ENCODE results near the gene NDST4.

Gene NDST4

DNA sequence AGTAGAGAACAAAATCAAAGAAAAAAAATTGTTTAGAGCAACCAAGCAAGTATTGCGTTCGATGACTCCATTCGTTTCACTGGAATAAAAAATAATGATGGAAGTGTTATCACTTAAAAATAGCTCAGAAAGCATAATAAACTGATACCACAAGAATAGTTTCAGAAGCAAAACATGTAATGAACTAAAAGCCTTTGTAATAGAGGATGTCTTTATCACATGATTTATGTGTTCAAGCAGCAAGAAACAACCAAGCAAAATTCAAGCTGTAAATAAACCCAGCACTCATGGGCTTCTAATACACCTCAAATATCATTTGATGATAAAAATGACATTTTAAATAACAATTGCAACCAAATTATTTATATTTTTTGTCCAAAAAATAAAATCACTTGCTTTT is 192.2 kb downstream of the NDST4 start:
- Histone ChIP-seq H2AFZ (ENCODE audit: low read length, unreplicated experiment) (no peak overlapping the region), H3K27ac (ENCODE audit: low read depth, low read length) (no peak overlapping the region), H3K27me3 (ENCODE audit: insufficient read depth, low read length) (no peaks in the 10 kb centered on the region), H3K4me1 (ENCODE audit: control insufficient read depth, insufficient read depth, low read length, unreplicated experiment) (no peaks in the 10 kb centered on the region), H3K79me2 (ENCODE audit: control insufficient read depth, insufficient read depth, low read length, unreplicated experiment) (no peaks in the 10 kb centered on the region), H3K36me3 (ENCODE audit: insufficient read depth, low read length) (no peaks in the 10 kb centered on the region), H3K4me3 (ENCODE audit: low read depth, low read length) (no peak overlapping the region)

- H3K36me3 ChIP-seq (ENCODE audit: insufficient read depth, low read length) = no peaks in the 10 kb centered on the region
- H3K4me3 ChIP-seq (ENCODE audit: low read depth, low read length) = no peak overlapping the region
- no peak overlapping the region for H3K27ac ChIP-seq (ENCODE audit: low read depth, low read length)
- H3K4me1 ChIP-seq (ENCODE audit: control insufficient read depth, insufficient read depth, low read length, unreplicated experiment) = no peaks in the 10 kb centered on the region
- no peaks in the 10 kb centered on the region for H3K27me3 ChIP-seq (ENCODE audit: insufficient read depth, low read length)
- H3K79me2 ChIP-seq (ENCODE audit: control insufficient read depth, insufficient read depth, low read length, unreplicated experiment) = no peaks in the 10 kb centered on the region
- no peak overlapping the region for H2AFZ ChIP-seq (ENCODE audit: low read length, unreplicated experiment)
Observed at GRCh38 chr4:114911111-114911510, 202.3 kb downstream of the NDST4 start.

DNA sequence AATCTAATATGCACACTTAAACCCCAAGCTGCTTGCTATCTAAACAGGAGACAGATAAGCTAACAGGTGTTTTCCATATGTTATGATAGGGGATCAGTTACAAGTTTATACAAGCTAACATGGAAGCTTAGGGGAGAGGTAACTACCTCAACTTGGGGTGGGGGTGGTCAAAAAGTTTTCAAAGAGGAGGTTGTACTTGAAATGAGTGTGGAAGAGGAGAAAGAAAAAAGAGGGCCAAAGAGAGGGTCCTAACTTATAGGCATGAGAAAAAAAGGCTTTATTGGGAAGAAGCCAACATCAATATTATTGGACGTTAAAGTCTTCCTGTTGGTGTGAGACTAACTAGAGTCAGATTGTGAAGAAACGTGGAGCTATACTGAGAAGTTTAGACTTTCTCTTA is 205.9 kb downstream of the NDST4 start:
- Histone ChIP-seq H2AFZ (ENCODE audit: low read length, unreplicated experiment) (no peak overlapping the region), H3K27me3 (ENCODE audit: insufficient read depth, low read length) (no peaks in the 10 kb centered on the region), H3K4me3 (ENCODE audit: low read depth, low read length) (no peak overlapping the region), H3K79me2 (ENCODE audit: control insufficient read depth, insufficient read depth, low read length, unreplicated experiment) (no peaks in the 10 kb centered on the region), H3K36me3 (ENCODE audit: insufficient read depth, low read length) (no peaks in the 10 kb centered on the region), H3K27ac (ENCODE audit: low read depth, low read length) (no peak overlapping the region), H3K4me1 (ENCODE audit: control insufficient read depth, insufficient read depth, low read length, unreplicated experiment) (no peaks in the 10 kb centered on the region)

DNA sequence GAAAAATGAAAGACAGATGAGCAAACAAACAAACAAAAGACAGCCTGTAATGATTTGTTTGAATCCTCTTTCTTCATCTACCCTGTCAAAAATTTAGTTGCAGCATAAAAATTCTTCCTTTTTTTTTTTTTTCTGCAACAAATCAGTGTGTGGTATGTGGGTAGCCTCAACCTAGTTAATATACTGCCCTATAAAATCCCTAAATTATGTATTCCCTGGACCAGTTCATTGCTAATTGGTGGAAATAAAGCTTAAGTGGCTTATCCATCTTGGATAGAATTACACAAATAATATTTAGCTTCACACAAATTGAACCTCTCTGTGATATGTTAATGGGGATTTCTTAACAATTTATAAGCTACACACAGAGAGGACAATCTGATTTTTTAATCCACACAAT is 208.4 kb downstream of the NDST4 start:
- no peak overlapping the region for H3K4me3 ChIP-seq (ENCODE audit: low read depth, low read length)
- H3K27ac ChIP-seq (ENCODE audit: low read depth, low read length) = no peak overlapping the region
- H2AFZ ChIP-seq (ENCODE audit: low read length, unreplicated experiment) = no peak overlapping the region
- no peaks in the 10 kb centered on the region for H3K27me3 ChIP-seq (ENCODE audit: insufficient read depth, low read length)
- H3K36me3 ChIP-seq (ENCODE audit: insufficient read depth, low read length) = no peaks in the 10 kb centered on the region
- H3K4me1 ChIP-seq (ENCODE audit: control insufficient read depth, insufficient read depth, low read length, unreplicated experiment) = no peaks in the 10 kb centered on the region
- no peaks in the 10 kb centered on the region for H3K79me2 ChIP-seq (ENCODE audit: control insufficient read depth, insufficient read depth, low read length, unreplicated experiment)

GRCh38 chr4:114900934-114901333 is 212.5 kb downstream of the NDST4 start:
- Histone ChIP-seq H3K27me3 (ENCODE audit: insufficient read depth, low read length) (no peaks in the 10 kb centered on the region), H3K27ac (ENCODE audit: low read depth, low read length) (no peak overlapping the region), H3K4me3 (ENCODE audit: low read depth, low read length) (no peak overlapping the region), H3K4me1 (ENCODE audit: control insufficient read depth, insufficient read depth, low read length, unreplicated experiment) (no peaks in the 10 kb centered on the region), H3K36me3 (ENCODE audit: insufficient read depth, low read length) (no peaks in the 10 kb centered on the region), H2AFZ (ENCODE audit: low read length, unreplicated experiment) (no peak overlapping the region), H3K79me2 (ENCODE audit: control insufficient read depth, insufficient read depth, low read length, unreplicated experiment) (no peaks in the 10 kb centered on the region)

GRCh38 chr4:114890773-114891172 is 222.6 kb downstream of the NDST4 start:
- Histone ChIP-seq H2AFZ (ENCODE audit: low read length, unreplicated experiment) (no peak overlapping the region), H3K27me3 (ENCODE audit: insufficient read depth, low read length) (no peaks in the 10 kb centered on the region), H3K27ac (ENCODE audit: low read depth, low read length) (no peak overlapping the region), H3K36me3 (ENCODE audit: insufficient read depth, low read length) (no peaks in the 10 kb centered on the region), H3K79me2 (ENCODE audit: control insufficient read depth, insufficient read depth, low read length, unreplicated experiment) (no peaks in the 10 kb centered on the region), H3K4me1 (ENCODE audit: control insufficient read depth, insufficient read depth, low read length, unreplicated experiment) (no peaks in the 10 kb centered on the region), H3K4me3 (ENCODE audit: low read depth, low read length) (no peak overlapping the region)

DNA sequence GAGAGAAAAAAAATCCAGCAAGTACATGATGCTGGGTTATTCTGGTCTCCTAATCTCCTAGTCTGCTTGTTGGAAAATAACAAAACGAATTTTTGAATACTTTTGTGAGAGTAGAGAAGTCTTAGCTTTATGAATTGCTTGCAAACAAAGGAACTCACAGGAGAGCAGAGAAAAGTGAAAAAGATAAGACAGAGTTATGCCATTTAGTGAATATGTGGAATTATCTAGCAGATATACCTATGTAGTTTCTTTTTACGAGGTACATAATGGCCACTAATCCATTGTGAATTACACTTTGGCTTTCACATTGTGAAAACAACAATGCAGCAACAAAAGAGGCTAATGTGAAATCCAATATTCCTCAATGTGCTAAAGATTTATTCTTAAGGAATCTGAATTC is 226.7 kb downstream of the NDST4 start:
- H3K27me3 ChIP-seq (ENCODE audit: insufficient read depth, low read length) = no peaks in the 10 kb centered on the region
- H2AFZ ChIP-seq (ENCODE audit: low read length, unreplicated experiment) = no peak overlapping the region
- H3K27ac ChIP-seq (ENCODE audit: low read depth, low read length) = no peak overlapping the region
- H3K36me3 ChIP-seq (ENCODE audit: insufficient read depth, low read length) = no peaks in the 10 kb centered on the region
- no peaks in the 10 kb centered on the region for H3K4me1 ChIP-seq (ENCODE audit: control insufficient read depth, insufficient read depth, low read length, unreplicated experiment)
- no peaks in the 10 kb centered on the region for H3K79me2 ChIP-seq (ENCODE audit: control insufficient read depth, insufficient read depth, low read length, unreplicated experiment)
- no peak overlapping the region for H3K4me3 ChIP-seq (ENCODE audit: low read depth, low read length)

DNA sequence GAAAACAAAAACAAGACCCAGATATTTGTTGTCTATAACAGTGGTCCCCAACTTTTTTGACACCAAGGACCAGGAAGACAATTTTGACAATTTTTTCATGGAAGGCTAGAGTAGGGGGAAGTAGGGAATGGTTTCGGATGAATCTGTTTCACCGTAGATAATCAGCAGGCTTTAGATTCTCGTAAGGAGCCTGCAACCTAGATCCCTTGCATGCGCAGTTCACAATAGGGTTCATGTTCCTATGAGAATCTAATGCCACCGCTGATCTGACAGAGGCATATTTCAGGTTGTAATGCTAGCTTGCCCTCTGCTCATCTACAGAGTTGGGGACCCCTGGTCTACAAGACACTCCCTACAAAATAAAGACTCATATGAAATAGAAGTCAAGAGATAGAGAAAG is 229.8 kb downstream of the NDST4 start:
- Histone ChIP-seq H3K4me1 (ENCODE audit: control insufficient read depth, insufficient read depth, low read length, unreplicated experiment) (no peaks in the 10 kb centered on the region), H3K27ac (ENCODE audit: low read depth, low read length) (no peak overlapping the region), H3K79me2 (ENCODE audit: control insufficient read depth, insufficient read depth, low read length, unreplicated experiment) (no peaks in the 10 kb centered on the region), H3K27me3 (ENCODE audit: insufficient read depth, low read length) (no peaks in the 10 kb centered on the region), H2AFZ (ENCODE audit: low read length, unreplicated experiment) (no peak overlapping the region), H3K4me3 (ENCODE audit: low read depth, low read length) (no peak overlapping the region), H3K36me3 (ENCODE audit: insufficient read depth, low read length) (no peaks in the 10 kb centered on the region)

GRCh38 chr4:114879916-114880669 is 233.3 kb downstream of the NDST4 start:
- H3K4me3 ChIP-seq (ENCODE audit: low read depth, low read length) = no peak overlapping the region
- H3K36me3 ChIP-seq (ENCODE audit: insufficient read depth, low read length) = no peaks in the 10 kb centered on the region
- no peaks in the 10 kb centered on the region for H3K27me3 ChIP-seq (ENCODE audit: insufficient read depth, low read length)

GRCh38 chr4:114875630-114876029 is 237.8 kb downstream of the NDST4 start:
- Histone ChIP-seq H3K79me2 (ENCODE audit: control insufficient read depth, insufficient read depth, low read length, unreplicated experiment) (no peaks in the 10 kb centered on the region), H3K36me3 (ENCODE audit: insufficient read depth, low read length) (no peaks in the 10 kb centered on the region), H2AFZ (ENCODE audit: low read length, unreplicated experiment) (no peak overlapping the region), H3K4me1 (ENCODE audit: control insufficient read depth, insufficient read depth, low read length, unreplicated experiment) (no peaks in the 10 kb centered on the region), H3K4me3 (ENCODE audit: low read depth, low read length) (no peak overlapping the region), H3K27me3 (ENCODE audit: insufficient read depth, low read length) (no peaks in the 10 kb centered on the region), H3K27ac (ENCODE audit: low read depth, low read length) (no peak overlapping the region)

More at GRCh38 chr4:114879916-114880669, 233.3 kb downstream of the NDST4 start:
- Histone ChIP-seq H3K4me1 (ENCODE audit: control insufficient read depth, insufficient read depth, low read length, unreplicated experiment) (no peaks in the 10 kb centered on the region), H3K79me2 (ENCODE audit: control insufficient read depth, insufficient read depth, low read length, unreplicated experiment) (no peaks in the 10 kb centered on the region), H3K27ac (ENCODE audit: low read depth, low read length) (no peak overlapping the region), H2AFZ (ENCODE audit: low read length, unreplicated experiment) (no peak overlapping the region)

- no peaks in the 10 kb centered on the region for H3K4me1 ChIP-seq (ENCODE audit: control insufficient read depth, insufficient read depth, low read length, unreplicated experiment)
- H3K4me3 ChIP-seq (ENCODE audit: low read depth, low read length) = no peak overlapping the region
- no peaks in the 10 kb centered on the region for H3K79me2 ChIP-seq (ENCODE audit: control insufficient read depth, insufficient read depth, low read length, unreplicated experiment)
- no peaks in the 10 kb centered on the region for H3K27me3 ChIP-seq (ENCODE audit: insufficient read depth, low read length)
- no peak overlapping the region for H3K27ac ChIP-seq (ENCODE audit: low read depth, low read length)
- no peaks in the 10 kb centered on the region for H3K36me3 ChIP-seq (ENCODE audit: insufficient read depth, low read length)
- H2AFZ ChIP-seq (ENCODE audit: low read length, unreplicated experiment) = no peak overlapping the region
Observed at GRCh38 chr4:114874321-114874720, 239.1 kb downstream of the NDST4 start.
